SJCRH30 (cell line): Measurements from ENCODE around the gene BAZ1B. TPM values are rescaled to one million over a fixed set of nuclear protein-coding genes. Genes with fewer than 3 reads are reported as not detected.
"Not testable (repeated sequence)": the region's sequence is repeated elsewhere in the genome, so short reads cannot be mapped to it uniquely, and the experiment has no call there.

Experiments used
- DNase-seq, 2 experiments: peaks; one replicate each; pipeline ENCODE4 v3.0.0-alpha.2; 2015 to 2020
- H3K27ac ChIP-seq: fragments of 250-450 bp; sonication (Bioruptor Pico); 2 replicates; pipeline ENCODE4 v1.5.1; 2020; ENCODE audit warnings: mild to moderate bottlenecking, moderate library complexity
- H3K27me3 ChIP-seq: fragments of 250-450 bp; sonication (Bioruptor Pico); 2 replicates; pipeline ENCODE4 v1.5.1; 2020; ENCODE audit warnings: mild to moderate bottlenecking, moderate library complexity
- H3K36me3 ChIP-seq: fragments of 250-450 bp; sonication (Bioruptor Pico); 2 replicates; pipeline ENCODE4 v1.5.1; 2020; ENCODE audit warnings: mild to moderate bottlenecking, moderate library complexity
- H3K4me1 ChIP-seq: fragments of 250-450 bp; sonication (Bioruptor Pico); 2 replicates; pipeline ENCODE4 v1.5.1; 2020; ENCODE audit warnings: mild to moderate bottlenecking, moderate library complexity
- H3K4me3 ChIP-seq: fragments of 250-450 bp; sonication (Bioruptor Pico); 2 replicates; pipeline ENCODE4 v1.5.1; 2020; ENCODE audit warnings: mild to moderate bottlenecking, moderate library complexity
- H3K9me3 ChIP-seq: fragments of 250-450 bp; sonication (Bioruptor Pico); replicated peaks from 2 replicates; pipeline ENCODE4 v1.5.1; 2020; ENCODE audit warnings: mild to moderate bottlenecking, moderate library complexity
- total RNA-seq: library from RNA; depleted of rRNA; stranded (reverse); fragments of >200 nt; shearing (Covaris generic); gene quantifications from 2 replicates; pipeline ENCODE4 v1.2.3, GENCODE V29; 2014

BAZ1B gene
- total RNA-seq, 1 experiment from 2014 or later, result 139 TPM

DNA sequence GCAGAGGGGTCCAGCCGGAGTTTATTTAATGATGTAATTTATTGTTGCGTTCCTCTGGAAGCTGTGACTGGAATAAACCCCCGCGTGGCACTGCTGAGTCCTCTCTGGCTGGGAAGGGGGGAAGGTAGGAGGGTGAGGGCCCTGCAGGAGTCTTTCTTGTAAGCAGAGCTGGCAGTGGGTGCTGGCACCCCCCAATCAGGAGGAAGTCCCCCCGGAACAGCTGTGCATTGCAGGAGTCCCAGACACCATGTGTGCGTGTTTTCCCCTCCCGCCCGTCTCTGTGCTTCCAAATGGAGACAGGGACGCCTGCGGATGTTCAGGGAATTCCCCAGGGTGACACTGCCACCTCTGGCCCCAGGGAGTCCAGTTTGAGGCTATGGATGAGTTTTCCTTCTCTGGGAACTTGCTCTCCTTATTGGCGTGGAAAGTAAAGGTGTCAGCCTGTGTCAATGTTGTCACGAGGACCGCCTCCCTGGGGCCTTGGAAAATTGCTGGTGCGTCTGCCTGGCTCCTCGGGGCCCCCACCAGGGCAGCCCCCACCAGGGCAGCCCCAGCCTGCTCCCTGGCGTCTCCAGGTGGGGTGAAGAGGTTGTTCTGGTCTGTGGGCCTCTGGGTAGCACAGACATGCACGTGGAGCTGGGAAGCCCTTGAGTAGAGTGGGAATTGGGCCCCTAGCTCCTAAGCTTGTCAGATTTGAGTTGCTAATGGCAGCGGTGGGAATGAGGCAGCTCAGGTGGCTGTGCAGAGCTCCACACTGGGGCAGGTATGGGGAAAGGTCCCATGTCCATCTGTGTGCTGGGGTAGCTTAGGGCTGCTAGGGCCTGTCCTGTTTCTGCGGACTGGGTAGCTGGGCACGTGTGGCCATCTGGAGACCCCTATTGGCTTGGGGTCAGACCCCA is 85.8 kb downstream of the BAZ1B start:
- Histone ChIP-seq H3K9me3 (no peaks in the 10 kb centered on the region), H3K27me3 (no peaks in the 10 kb centered on the region), H3K27ac (no peak overlapping the region), H3K4me1 (peaks cover 22% of the 10 kb centered on the region), H3K36me3 (peaks cover 18% of the 10 kb centered on the region), H3K4me3 (0 out of 2 replicates have a peak overlapping the region, but pooled peaks have one; percentile 7)
- peak; percentile 66 to 70 for DNase-seq

DNA sequence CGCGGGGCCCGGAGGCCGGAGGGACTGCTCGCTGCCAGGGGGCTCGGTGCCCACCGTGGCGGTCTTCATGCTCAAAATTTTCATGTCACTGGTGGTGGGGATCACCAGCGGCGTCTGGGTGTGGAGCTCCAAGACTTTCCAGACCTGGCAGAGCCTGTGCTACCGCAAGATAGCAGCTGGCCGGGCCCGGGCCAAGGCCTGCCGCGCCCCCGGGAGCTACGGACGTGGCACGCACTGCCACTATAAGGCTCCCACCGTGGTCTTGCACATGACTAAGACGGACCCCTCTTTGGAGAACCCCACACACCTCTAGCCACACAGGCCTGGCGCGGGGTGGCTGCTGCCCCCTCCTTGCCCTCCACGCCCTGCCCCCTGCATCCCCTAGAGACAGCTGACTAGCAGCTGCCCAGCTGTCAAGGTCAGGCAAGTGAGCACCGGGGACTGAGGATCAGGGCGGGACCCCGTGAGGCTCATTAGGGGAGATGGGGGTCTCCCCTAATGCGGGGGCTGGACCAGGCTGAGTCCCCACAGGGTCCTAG is 86.6 kb downstream of the BAZ1B start:
- Histone ChIP-seq H3K4me3 (no peak overlapping the region), H3K27ac (no peak overlapping the region), H3K9me3 (no peaks in the 10 kb centered on the region), H3K4me1 (peaks cover 22% of the 10 kb centered on the region), H3K36me3 (peaks cover 14% of the 10 kb centered on the region), H3K27me3 (no peaks in the 10 kb centered on the region)
- peak; percentile 54 to 56 for DNase-seq

DNA sequence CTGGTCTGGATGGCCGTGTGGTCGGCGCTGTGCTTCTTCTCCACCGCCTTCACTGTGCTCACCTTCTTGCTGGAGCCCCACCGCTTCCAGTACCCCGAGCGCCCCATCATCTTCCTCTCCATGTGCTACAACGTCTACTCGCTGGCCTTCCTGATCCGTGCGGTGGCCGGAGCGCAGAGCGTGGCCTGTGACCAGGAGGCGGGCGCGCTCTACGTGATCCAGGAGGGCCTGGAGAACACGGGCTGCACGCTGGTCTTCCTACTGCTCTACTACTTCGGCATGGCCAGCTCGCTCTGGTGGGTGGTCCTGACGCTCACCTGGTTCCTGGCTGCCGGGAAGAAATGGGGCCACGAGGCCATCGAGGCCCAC is 87.4 kb downstream of the BAZ1B start:
- H3K4me3 ChIP-seq, result no peak overlapping the region
- H3K4me1 ChIP-seq, result peaks cover 22% of the 10 kb centered on the region
- H3K27me3 ChIP-seq, result no peaks in the 10 kb centered on the region
- no peak overlapping the region for H3K27ac ChIP-seq
- H3K9me3 ChIP-seq, result no peaks in the 10 kb centered on the region
- no peak for DNase-seq
- H3K36me3 ChIP-seq, result peaks cover 8% of the 10 kb centered on the region

DNA sequence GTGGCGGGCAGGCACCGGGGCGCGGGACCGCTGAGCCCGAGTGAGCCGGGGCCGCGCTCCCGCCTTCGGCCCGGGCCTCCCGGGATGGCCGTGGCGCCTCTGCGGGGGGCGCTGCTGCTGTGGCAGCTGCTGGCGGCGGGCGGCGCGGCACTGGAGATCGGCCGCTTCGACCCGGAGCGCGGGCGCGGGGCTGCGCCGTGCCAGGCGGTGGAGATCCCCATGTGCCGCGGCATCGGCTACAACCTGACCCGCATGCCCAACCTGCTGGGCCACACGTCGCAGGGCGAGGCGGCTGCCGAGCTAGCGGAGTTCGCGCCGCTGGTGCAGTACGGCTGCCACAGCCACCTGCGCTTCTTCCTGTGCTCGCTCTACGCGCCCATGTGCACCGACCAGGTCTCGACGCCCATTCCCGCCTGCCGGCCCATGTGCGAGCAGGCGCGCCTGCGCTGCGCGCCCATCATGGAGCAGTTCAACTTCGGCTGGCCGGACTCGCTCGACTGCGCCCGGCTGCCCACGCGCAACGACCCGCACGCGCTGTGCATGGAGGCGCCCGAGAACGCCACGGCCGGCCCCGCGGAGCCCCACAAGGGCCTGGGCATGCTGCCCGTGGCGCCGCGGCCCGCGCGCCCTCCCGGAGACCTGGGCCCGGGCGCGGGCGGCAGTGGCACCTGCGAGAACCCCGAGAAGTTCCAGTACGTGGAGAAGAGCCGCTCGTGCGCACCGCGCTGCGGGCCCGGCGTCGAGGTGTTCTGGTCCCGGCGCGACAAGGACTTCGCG is 88.0 kb downstream of the BAZ1B start:
- H3K4me1 ChIP-seq, result peaks cover 22% of the 10 kb centered on the region
- H3K4me3 ChIP-seq, result no peak overlapping the region
- H3K27ac ChIP-seq, result no peak overlapping the region
- no peaks in the 10 kb centered on the region for H3K9me3 ChIP-seq
- DNase-seq, result no peak
- H3K27me3 ChIP-seq, result no peaks in the 10 kb centered on the region
- H3K36me3 ChIP-seq, result peaks cover 2% of the 10 kb centered on the region; the same call in 1 of the 2 replicates

DNA sequence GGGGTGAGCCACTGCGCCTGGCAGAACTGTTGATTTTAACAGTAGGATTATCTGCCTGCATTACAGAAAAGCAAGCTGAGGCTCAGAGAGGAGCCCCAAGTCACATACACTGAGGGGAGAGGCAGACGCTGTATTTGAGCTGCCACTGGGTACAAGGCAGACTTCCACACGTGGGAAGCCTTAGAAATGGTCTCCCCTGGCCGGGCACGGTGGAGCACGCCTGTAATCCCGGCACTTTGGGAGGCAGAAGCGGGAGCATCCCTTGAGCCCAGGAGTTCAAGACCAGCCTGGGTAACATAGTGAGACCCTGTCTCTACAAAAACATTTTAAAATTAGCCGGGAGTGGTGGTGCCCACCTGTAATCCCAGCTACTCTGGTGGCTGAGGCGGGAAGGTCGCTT is 89.4 kb downstream of the BAZ1B start:
- H3K4me3 ChIP-seq, result no peak overlapping the region
- H3K27ac ChIP-seq, result no peak overlapping the region
- no peaks in the 10 kb centered on the region for H3K36me3 ChIP-seq
- DNase-seq, result no peak
- H3K4me1 ChIP-seq, result peaks cover 22% of the 10 kb centered on the region
- H3K9me3 ChIP-seq, result no peaks in the 10 kb centered on the region
- no peaks in the 10 kb centered on the region for H3K27me3 ChIP-seq

DNA sequence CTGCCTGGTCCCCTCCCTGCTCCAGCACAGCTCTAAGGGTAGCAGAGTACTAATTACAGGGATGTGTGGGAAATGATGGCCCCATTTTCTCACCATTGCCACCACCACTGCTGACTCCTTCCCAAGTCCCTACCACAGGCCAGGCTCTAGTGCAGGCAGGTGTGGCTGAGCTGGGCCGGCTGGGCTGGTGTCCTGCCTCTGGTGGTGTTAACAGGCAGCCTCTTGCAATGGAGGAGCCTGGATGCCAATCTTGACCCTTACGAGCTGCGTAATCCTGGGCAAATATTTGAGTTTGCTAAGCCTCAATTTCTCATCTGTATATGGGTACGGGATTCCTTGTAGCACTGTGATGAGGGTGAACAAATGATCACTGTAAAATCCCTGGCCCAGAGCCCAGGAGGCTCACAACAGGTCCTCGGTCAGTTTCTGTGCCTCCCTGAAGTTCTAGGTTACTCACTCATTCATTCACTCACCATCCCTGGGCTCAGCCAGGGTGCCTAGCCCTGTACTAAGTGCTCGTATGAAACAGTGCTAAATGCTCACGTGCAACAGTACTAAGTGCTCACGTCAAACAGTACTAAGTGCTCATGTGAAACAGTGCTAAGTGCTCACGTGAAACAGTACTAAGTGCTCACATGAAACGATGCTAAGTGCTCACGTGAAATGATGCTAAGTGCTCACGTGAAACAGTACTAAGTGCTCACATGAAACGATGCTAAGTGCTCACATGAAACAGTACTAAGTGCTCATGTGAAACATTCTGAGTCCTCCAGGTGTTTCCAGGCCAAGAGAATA is 90.9 kb downstream of the BAZ1B start:
- Histone ChIP-seq H3K27me3 (peaks cover 5% of the 10 kb centered on the region; the same call in 1 of the 2 replicates), H3K36me3 (no peaks in the 10 kb centered on the region), H3K9me3 (no peaks in the 10 kb centered on the region), H3K4me1 (peaks cover 7% of the 10 kb centered on the region), H3K27ac (no peak overlapping the region), H3K4me3 (no peak overlapping the region)
- no peak for DNase-seq

DNA sequence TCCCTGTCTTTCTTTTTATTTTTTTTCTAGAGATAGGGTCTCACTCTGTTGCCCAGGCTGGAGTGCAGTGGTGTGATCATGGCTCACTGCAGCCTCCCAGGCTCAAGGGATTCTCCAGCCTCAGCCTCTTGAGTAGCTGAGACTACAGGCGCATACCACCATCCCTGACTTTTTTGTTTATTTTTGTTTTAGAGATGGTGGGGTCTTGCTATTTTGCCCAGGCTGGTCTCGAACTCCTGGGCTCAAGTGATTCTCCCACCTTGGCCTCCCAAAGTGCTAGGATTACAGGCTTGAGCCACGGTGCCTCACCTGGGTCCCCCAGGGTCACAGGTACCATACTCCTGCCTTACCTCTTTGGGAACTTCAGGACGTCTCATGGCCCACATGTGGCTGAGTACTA is 91.6 kb downstream of the BAZ1B start:
- H3K9me3 ChIP-seq, DNase-seq, H3K27ac ChIP-seq, H3K4me3 ChIP-seq, H3K27me3 ChIP-seq, H3K4me1 ChIP-seq, H3K36me3 ChIP-seq: not testable (repeated sequence)

DNA sequence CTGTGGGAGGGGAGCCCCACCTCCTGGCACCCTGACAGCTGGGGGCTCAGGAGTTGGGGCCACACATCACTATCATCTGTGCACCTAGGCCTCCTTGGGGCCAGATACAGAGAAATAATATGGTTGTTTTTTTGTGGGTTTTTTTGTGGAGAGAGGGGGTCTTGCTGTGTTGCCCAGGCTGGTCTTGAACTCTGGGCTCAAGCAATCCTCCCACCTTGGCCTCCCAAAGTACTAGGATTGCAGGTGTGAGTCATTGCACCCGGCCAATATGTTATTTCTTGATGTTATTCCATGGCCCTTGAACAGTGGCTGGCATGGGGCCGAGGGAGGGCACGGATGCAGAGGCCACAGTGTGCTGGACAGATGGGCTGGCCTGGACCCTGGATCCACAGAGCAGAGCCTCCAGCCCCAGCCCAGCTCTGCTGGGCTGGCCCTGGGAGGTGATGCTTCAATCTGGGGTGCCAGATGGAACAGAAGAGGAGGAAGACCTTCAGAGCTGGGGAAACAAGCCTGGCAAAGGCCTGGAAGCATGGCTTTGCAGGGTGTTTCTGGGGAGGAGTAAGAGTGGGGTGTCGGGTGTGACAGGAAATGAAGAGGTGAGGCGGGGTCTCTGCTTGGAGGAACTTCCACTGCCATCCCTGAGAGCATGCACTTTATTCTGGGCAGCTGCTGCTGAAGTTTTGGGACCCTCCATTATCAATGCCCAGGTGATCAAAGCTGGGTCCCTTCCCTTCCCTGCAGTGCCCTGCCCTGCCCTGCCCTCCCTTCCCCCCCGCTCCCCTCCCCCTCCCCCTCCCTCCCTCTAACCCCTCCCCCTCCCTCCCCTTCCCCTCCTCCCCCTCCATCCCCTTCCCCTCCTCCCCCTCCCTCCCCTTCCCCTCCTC is 92.2 kb downstream of the BAZ1B start:
- H3K36me3 ChIP-seq, result no peaks in the 10 kb centered on the region
- H3K4me1 ChIP-seq, result no peaks in the 10 kb centered on the region
- H3K27ac ChIP-seq, result no peak overlapping the region
- H3K27me3 ChIP-seq, result peaks cover 5% of the 10 kb centered on the region; the same call in 1 of the 2 replicates
- H3K4me3 ChIP-seq, result no peak overlapping the region
- no peaks in the 10 kb centered on the region for H3K9me3 ChIP-seq
- DNase-seq, result no peak

DNA sequence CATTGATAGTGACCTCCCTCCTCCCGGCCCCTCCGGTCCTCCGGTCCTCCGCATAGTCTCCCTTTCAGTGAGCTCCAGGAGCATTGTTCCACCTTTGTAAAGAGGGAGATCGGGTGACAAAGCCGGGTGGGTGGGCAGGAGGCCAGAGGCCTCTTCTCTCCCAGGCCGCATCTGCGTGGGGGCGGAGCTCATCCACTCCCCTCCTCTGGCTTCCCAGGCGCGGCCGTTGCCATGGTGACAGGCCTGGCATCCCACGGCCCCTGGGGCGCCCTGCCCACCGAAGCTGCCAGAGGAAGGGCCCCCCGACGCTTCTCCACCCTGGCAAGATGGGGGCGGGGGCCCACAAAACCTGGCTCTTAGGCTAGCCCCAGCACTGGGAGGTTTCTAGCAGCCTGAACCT is 92.9 kb downstream of the BAZ1B start:
- no peaks in the 10 kb centered on the region for H3K36me3 ChIP-seq
- H3K4me3 ChIP-seq, result no peak overlapping the region
- peaks cover 5% of the 10 kb centered on the region; the same call in 1 of the 2 replicates for H3K27me3 ChIP-seq
- DNase-seq, result peak; percentile 86 to 87
- H3K27ac ChIP-seq, result no peak overlapping the region
- H3K9me3 ChIP-seq, result no peaks in the 10 kb centered on the region
- H3K4me1 ChIP-seq, result no peaks in the 10 kb centered on the region

DNA sequence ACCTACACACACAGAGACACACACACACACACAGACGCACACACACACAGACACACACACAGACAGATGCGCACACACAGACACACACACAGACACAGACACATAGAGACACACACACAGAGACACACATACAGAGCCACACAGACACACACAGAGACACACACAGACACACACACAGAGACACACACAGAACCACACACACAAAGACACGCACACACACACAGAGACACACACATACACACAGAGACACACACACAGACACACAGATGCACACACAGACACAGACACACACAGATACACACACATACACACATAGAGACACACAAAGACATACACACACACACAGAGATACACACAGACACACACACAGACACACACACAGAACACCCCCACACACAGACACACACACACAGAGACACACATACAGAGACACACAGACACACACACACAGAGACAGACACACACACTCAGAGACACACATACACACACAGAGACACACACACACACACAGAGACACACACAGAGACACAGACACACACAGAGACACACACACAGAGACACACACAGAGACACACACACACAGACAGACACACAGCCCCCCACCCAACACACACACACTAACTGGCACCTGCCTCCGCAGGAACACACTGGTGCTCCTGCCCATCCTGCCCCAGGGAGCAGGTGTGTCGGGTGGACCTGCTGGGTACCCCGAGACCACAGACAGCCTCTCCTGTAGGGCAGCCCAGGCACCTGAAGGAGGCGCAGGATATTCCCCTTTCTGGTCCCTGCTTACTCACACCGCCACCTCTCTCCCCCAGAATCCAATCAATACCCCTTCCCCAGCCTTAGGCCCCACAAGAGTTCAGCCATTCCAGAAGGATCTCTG is 93.9 kb downstream of the BAZ1B start:
- H3K27me3 ChIP-seq, result peaks cover 5% of the 10 kb centered on the region; the same call in 1 of the 2 replicates
- H3K27ac ChIP-seq, result no peak overlapping the region
- H3K36me3 ChIP-seq, result no peaks in the 10 kb centered on the region
- no peak for DNase-seq
- H3K4me3 ChIP-seq, result no peak overlapping the region
- H3K4me1 ChIP-seq, result no peaks in the 10 kb centered on the region
- H3K9me3 ChIP-seq, result no peaks in the 10 kb centered on the region

DNA sequence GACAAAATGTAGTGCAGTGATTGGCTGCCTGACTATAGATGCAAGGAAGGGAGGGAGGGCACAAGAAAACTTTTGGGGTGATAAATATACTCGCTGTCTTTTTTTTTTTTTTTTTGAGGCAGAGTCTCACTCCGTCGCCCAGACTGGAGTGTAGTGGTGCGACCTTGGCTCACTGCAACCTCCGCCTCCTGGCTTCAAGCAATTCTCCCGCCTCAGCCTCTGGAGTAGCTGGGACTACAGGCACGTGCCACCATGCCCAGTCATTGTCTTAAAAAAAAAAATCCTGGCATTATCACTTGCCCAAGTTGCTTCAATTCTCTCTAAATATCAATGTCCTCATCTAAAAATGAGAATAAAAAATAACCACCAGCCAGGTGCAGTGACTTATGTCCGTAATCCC is 96.1 kb downstream of the BAZ1B start:
- no peaks in the 10 kb centered on the region for H3K36me3 ChIP-seq
- H3K4me1 ChIP-seq, result no peaks in the 10 kb centered on the region
- DNase-seq, result no peak
- H3K27ac ChIP-seq, result no peak overlapping the region
- no peak overlapping the region for H3K4me3 ChIP-seq
- no peaks in the 10 kb centered on the region for H3K9me3 ChIP-seq
- peaks cover 5% of the 10 kb centered on the region; the same call in 1 of the 2 replicates for H3K27me3 ChIP-seq

DNA sequence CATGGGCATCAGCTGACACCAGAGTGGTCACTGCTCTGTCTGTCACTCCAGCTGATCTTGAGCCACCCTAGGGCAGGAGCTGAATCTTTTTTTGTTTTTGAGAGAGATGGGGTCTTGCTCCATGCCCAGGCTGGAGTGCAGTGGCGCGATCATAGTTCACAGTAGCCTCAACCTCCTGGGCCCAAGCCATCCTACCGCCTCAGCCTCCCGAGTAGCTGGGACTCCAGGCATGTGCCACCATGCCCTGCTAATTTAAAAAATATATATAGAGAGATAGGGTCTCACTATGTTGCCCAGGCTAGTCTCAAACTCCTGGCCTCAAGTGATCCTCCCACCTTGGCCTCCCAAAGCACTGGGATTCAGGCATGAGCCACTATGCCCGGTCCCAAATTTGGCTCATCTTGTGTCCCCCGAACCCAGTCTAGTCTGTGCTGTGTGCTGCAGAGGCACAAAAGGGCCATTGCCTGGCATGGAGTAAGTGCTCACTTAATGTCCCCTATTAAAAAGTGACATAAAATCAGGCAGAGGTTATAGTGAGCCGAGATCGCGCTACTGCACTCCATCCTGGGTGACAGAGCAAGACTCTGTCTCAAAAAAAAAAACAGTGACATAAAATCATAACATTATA is 96.6 kb downstream of the BAZ1B start:
- no peak overlapping the region for H3K27ac ChIP-seq
- peaks cover 5% of the 10 kb centered on the region; the same call in 1 of the 2 replicates for H3K27me3 ChIP-seq
- H3K4me3 ChIP-seq, result no peak overlapping the region
- H3K36me3 ChIP-seq, result no peaks in the 10 kb centered on the region
- H3K4me1 ChIP-seq, result no peaks in the 10 kb centered on the region
- no peaks in the 10 kb centered on the region for H3K9me3 ChIP-seq
- no peak for DNase-seq
